K562 (cell line): ENCODE measurements around the gene TMEM156. TPM values are rescaled to one million over a fixed set of nuclear protein-coding genes. Genes with fewer than 3 reads are reported as not detected.

Experiments
- AFF1 ChIP-seq, 2 experiments: fragments of 450-650 bp; IDR thresholded peaks; 2 replicates each; pipeline ENCODE4 v1.6.1; 2018; ENCODE audit warnings: mild to moderate bottlenecking in 2 of 2, low read depth in 1 of 2; ENCODE audit not compliant: partially characterized antibody in 2 of 2
- E2F4 ChIP-seq: sonication (generic); formaldehyde crosslinking; IDR thresholded peaks from 2 replicates; pipeline ENCODE4 v1.8.0; 2022; ENCODE audit warnings: mild to moderate bottlenecking, low read depth, missing genetic modification reagents
- EP400 ChIP-seq: fragments of 450-650 bp; IDR thresholded peaks from 2 replicates; pipeline ENCODE4 v1.6.1; 2017; ENCODE audit warnings: antibody characterized with exemption, mild to moderate bottlenecking, moderate library complexity
- HDAC3 ChIP-seq: fragments of 450-650 bp; IDR thresholded peaks from 2 replicates; pipeline ENCODE4 v1.6.1; 2018; ENCODE audit warnings: borderline replicate concordance, mild to moderate bottlenecking, moderate library complexity; ENCODE audit not compliant: partially characterized antibody
- MAFK ChIP-seq: IDR thresholded peaks from 2 replicates; pipeline ENCODE4 v1.6.1; 2011; ENCODE audit warnings: low read length, improper control_type of control experiment
- MTA1 ChIP-seq: fragments of 450-650 bp; IDR thresholded peaks from 2 replicates; pipeline ENCODE4 v1.6.1; 2017; ENCODE audit warnings: borderline replicate concordance
- NELFE ChIP-seq: IDR thresholded peaks from 2 replicates; pipeline ENCODE4 v1.6.1; 2011; ENCODE audit warnings: mild to moderate bottlenecking; ENCODE audit not compliant: insufficient read depth, insufficient read length
- PML ChIP-seq: IDR thresholded peaks from 2 replicates; pipeline ENCODE4 v1.6.1; 2012; ENCODE audit warnings: low read length, inconsistent platforms
- REST ChIP-seq, 2 experiments: fragments of 450-650 bp; formaldehyde crosslinking in 1 of 2; IDR thresholded peaks; 2 replicates each; pipeline versions ENCODE4 v1.4.0 to v1.6.1; 2014 to 2020; ENCODE audit warnings: mild to moderate bottlenecking in 2 of 2, borderline replicate concordance in 1 of 2, low read depth in 1 of 2
- SMAD4 ChIP-seq: fragments of 250-450 bp; sonication (Bioruptor Pico); conservative IDR thresholded peaks from 2 replicates; pipeline ENCODE4 v1.8.0; 2021; ENCODE audit warnings: inconsistent platforms, mild to moderate bottlenecking, moderate library complexity
- ZNF197 ChIP-seq: fragments of 200-800 bp; sonication (Bioruptor generic); IDR thresholded peaks from 2 replicates; pipeline ENCODE4 v1.6.1; 2016; ENCODE audit warnings: low read depth, missing genetic modification characterization, missing compliant biosample characterization
- ZNF57 ChIP-seq: fragments of 450-650 bp; formaldehyde crosslinking; IDR thresholded peaks from 2 replicates; pipeline ENCODE4 v1.4.0; 2020; ENCODE audit warnings: mild to moderate bottlenecking, moderate library complexity
- ZNF764 ChIP-seq: fragments of 250-450 bp; sonication (Bioruptor Pico); IDR thresholded peaks from 2 replicates; pipeline ENCODE4 v1.4.0; 2020; ENCODE audit warnings: low read depth, mild to moderate bottlenecking, moderate library complexity
- polyA plus RNA-seq, 8 experiments: library from polyadenylated mRNA; depleted of rRNA in 4 of 8; stranded (reverse) in 5 of 8; unstranded in 3 of 8; fragments of >200 nt; fragmentation: Nextera tagmentation in 2 of 8; fragmentation: Illumina TruSeq in 1 of 8; extraction: Ambion mirVana in 2 of 8; extraction: Trizol in 1 of 8; gene quantifications; 2 replicates each; pipeline versions ENCODE4 v1.2.1 to v1.2.3, GENCODE V29; 2011 to 2014; ENCODE audit warnings: inconsistent platforms in 1 of 8, missing spikeins in 1 of 8
- total RNA-seq, 7 experiments: library from RNA; depleted of rRNA in 6 of 7; stranded (reverse); fragments of >200 nt in 6 of 7; fragmentation: Illumina TruSeq in 2 of 7; extraction: Trizol in 2 of 7; gene quantifications; 2 replicates each; pipeline versions ENCODE4 v1.2.1 to v1.2.3, GENCODE V29; 2011 to 2021; ENCODE audit warnings: low replicate concordance in 1 of 7

The TMEM156 gene
- total and polyA plus RNA-seq, 9 of the 15 experiments (the other 6 are each of a cell fraction or from before 2014, with no cell fraction given): 3.5 to 9.6 (median 6.4) TPM

DNA sequence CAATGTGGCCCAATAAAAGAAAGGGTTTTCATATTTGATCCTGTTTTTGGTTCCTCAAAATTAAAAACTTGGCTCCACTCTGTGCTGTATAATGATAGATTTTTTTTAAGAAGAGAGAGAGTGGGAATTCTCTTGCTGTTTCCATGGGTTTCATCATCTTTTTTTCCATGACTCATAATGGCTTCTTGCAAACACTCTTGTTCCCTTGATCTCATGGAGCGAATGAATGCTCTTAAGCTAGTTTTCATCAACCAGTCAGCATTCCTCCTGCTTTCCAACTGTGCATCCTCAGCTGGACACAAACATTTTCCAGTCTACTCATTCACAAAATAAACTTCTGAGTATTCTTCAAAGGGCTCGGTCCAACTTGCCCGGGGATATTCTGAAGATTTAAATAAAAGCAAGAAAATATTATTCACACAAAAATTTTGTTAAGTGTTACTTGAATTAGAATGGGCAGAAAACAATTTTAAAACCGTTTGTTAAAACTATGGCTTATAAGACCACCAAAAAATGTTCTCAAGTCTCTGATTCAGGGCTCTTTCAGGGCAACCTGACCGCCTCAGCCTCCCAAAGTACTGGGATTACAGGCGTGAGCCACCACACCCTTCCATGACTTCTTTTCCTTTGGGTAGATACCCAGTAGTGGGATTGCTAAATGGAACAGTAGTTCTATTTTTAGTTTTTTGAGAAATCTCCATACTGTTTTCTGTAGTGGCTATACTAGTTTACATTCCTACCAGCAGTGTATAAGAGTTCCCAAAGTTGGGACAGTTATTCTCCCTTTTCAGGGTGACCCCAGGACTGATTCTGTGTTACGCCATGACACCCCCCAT, 64.7 kb downstream of the TMEM156 start (continued):
- TF ChIP-seq REST (IDR thresholded peaks at IDR 0.05; ENCODE audit: borderline replicate concordance) (no peak), REST (CRISPR knock-in tag; IDR thresholded peaks at IDR 0.05; ENCODE audit: low read depth) (no peak), PML (no peak), ZNF197 (CRISPR knock-in tag) (peak; percentile 29; the same call in 1 of the 2 replicates), NELFE (no peak), SMAD4 (CRISPR knock-in tag) (peak; percentile 65; the same call in 1 of the 2 replicates), HDAC3 (no peak), MAFK (peak; percentile 7; the same call in 1 of the 2 replicates), ZNF764 (CRISPR knock-in tag) (no peak), ZNF57 (CRISPR knock-in tag) (no peak), AFF1 (IDR thresholded peaks at IDR 0.05; ENCODE audit: low read depth in 1 of 2, partially characterized antibody in 2 of 2) (peak in 1 of 2 experiments; percentile 71), E2F4 (CRISPR knock-in tag) (no peak), MTA1 (no peak), EP400 (peak; percentile 41)
